ENCODE data around the gene SPATA18. TPM values are rescaled to one million over a fixed set of nuclear protein-coding genes. Genes with fewer than 3 reads are reported as not detected.

The SPATA18 gene
- total and polyA plus RNA-seq, 9 of the 15 experiments (the other 6 are each of a cell fraction or from before 2014, with no cell fraction given), result 0.09 TPM; not detected in 8

DNA sequence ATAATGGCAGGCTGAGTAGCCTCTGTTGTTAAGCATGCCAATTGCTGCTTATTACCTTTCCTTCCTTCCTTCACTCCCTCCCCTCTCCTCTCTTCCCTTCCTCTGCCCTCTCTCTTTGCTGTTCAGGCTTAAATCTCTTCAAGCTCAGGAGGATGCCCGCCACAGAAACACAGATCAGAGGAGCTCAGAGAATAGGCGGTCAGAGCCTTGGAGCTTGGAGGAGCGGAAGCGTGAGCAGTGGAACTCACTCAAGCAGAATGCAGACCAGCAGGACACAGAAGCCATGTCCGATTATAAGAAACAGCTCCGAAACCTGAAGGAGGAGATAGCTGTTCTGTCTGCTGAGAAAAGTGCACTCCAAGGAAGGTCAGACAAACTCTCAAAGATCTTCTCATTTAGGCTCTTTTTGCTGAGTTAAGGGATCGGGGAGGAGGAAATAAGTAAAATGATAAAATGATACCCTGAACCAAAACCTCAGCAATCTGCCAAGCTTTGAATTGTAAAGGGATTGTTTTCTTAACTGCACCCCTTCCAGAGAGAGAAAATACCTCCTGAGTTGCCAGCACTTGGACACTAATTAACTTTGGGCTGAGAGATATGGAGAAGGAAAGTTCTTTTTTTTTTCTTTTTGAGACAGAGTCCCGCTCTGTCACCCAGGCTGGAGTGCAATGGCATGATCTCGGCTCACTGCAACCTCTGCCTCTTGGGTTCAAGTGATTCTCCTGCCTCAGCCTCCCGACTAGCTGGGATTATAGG, 20.9 kb downstream of the SPATA18 start:
- DNase-seq (ENCODE audit: extremely low read depth in 1 of 4, low spot score in 3 of 4), result no peak
- Histone ChIP-seq H3K9me3 (replicated peaks; ENCODE audit: control insufficient read depth, insufficient read depth, low read depth, low read length) (no peaks in the 10 kb centered on the region), H3K4me1 (replicated peaks in 1 of 2; ENCODE audit: control insufficient read depth in 2 of 2, insufficient read depth in 2 of 2, low read length in 2 of 2) (no peaks in the 10 kb centered on the region), H3K4me3 (no peak overlapping the region), H3K9me1 (ENCODE audit: control insufficient read depth, insufficient read depth, low read length) (no peaks in the 10 kb centered on the region), H3K79me2 (ENCODE audit: control insufficient read depth, insufficient read depth, low read length) (no peaks in the 10 kb centered on the region), H4K20me1 (replicated peaks; ENCODE audit: control insufficient read depth, insufficient read depth, low read length) (no peaks in the 10 kb centered on the region), H3K27ac (ENCODE audit: extremely low read depth, low read depth, low read length) (no peak overlapping the region), H3K9ac (ENCODE audit: insufficient read depth in 1 of 2, low read depth in 2 of 2, low read length in 2 of 2) (no peak overlapping the region), H3K27me3 (ENCODE audit: control insufficient read depth in 2 of 2, insufficient read depth in 2 of 2, low read length in 2 of 2) (peaks cover 5 to 8% of the 10 kb centered on the region in 2 experiments; a peak in 1 of 5 replicates), H3K36me3 (ENCODE audit: control insufficient read depth, insufficient read depth, low read length) (no peaks in the 10 kb centered on the region), H2AFZ (ENCODE audit: low read depth, low read length) (no peak overlapping the region), H3K4me2 (ENCODE audit: insufficient read depth, low read length) (no peak overlapping the region)
- BruUV-seq (replicated peaks), result no TSS peak
- WGBS (ENCODE audit: insufficient coverage, low coverage, missing lambda C conversion rate), result under 1% methylated on average over 10 of the region's 10 CpGs
- in situ Hi-C loops (cut with MboI), result no loop called here
- POLR2A ChIA-PET, result no interaction called here
- CTCF ChIA-PET (ENCODE audit: low intra/inter-chr PET ratio), result no interaction called here
- intact Hi-C loops (cut with micrococcal nuclease), result loop anchor here (10.0 kb wide), 1 partner anchor 263 kb away; no protein-coding TSS in a partner anchor
- TF ChIP-seq ZNF589 (CRISPR knock-in tag; IDR thresholded peaks at IDR 0.05; ENCODE audit: low read depth) (no peak), GABPB1 (CRISPR knock-in tag; IDR thresholded peaks at IDR 0.05) (no peak), ZNF165 (CRISPR knock-in tag; IDR thresholded peaks at IDR 0.05; ENCODE audit: borderline replicate concordance) (no peak), SMARCC2 (IDR thresholded peaks at IDR 0.05; ENCODE audit: low read depth) (no peak), NR3C1 (CRISPR knock-in tag; IDR thresholded peaks at IDR 0.05) (no peak), PHF8 (IDR thresholded peaks at IDR 0.05; ENCODE audit: borderline replicate concordance, low read length) (no peak), ZBED1 (IDR thresholded peaks at IDR 0.05) (no peak), SUPT5H (IDR thresholded peaks at IDR 0.05) (no peak), BCOR (IDR thresholded peaks at IDR 0.05) (no peak), ZNF311 (CRISPR knock-in tag; IDR thresholded peaks at IDR 0.05) (no peak)
- TF ChIP-seq, protein P1, sequence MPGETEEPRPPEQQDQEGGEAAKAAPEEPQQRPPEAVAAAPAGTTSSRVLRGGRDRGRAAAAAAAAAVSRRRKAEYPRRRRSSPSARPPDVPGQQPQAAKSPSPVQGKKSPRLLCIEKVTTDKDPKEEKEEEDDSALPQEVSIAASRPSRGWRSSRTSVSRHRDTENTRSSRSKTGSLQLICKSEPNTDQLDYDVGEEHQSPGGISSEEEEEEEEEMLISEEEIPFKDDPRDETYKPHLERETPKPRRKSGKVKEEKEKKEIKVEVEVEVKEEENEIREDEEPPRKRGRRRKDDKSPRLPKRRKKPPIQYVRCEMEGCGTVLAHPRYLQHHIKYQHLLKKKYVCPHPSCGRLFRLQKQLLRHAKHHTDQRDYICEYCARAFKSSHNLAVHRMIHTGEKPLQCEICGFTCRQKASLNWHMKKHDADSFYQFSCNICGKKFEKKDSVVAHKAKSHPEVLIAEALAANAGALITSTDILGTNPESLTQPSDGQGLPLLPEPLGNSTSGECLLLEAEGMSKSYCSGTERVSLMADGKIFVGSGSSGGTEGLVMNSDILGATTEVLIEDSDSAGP (CRISPR knock-in tag; IDR thresholded peaks at IDR 0.05), result no peak
- TF ChIP-seq, protein P2, sequence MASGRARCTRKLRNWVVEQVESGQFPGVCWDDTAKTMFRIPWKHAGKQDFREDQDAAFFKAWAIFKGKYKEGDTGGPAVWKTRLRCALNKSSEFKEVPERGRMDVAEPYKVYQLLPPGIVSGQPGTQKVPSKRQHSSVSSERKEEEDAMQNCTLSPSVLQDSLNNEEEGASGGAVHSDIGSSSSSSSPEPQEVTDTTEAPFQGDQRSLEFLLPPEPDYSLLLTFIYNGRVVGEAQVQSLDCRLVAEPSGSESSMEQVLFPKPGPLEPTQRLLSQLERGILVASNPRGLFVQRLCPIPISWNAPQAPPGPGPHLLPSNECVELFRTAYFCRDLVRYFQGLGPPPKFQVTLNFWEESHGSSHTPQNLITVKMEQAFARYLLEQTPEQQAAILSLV (tag; IDR thresholded peaks at IDR 0.05), result no peak
- TF ChIP-seq, protein P3, sequence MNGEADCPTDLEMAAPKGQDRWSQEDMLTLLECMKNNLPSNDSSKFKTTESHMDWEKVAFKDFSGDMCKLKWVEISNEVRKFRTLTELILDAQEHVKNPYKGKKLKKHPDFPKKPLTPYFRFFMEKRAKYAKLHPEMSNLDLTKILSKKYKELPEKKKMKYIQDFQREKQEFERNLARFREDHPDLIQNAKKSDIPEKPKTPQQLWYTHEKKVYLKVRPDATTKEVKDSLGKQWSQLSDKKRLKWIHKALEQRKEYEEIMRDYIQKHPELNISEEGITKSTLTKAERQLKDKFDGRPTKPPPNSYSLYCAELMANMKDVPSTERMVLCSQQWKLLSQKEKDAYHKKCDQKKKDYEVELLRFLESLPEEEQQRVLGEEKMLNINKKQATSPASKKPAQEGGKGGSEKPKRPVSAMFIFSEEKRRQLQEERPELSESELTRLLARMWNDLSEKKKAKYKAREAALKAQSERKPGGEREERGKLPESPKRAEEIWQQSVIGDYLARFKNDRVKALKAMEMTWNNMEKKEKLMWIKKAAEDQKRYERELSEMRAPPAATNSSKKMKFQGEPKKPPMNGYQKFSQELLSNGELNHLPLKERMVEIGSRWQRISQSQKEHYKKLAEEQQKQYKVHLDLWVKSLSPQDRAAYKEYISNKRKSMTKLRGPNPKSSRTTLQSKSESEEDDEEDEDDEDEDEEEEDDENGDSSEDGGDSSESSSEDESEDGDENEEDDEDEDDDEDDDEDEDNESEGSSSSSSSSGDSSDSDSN (IDR thresholded peaks at IDR 0.05; ENCODE audit: borderline replicate concordance in 1 of 2, low read depth in 2 of 2, low read length in 2 of 2), result no peak
- TF ChIP-seq, protein P4, sequence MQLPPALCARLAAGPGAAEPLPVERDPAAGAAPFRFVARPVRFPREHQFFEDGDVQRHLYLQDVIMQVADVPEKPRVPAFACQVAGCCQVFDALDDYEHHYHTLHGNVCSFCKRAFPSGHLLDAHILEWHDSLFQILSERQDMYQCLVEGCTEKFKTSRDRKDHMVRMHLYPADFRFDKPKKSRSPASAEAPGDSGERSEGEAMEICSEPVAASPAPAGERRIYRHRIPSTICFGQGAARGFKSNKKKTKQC (CRISPR knock-in tag; IDR thresholded peaks at IDR 0.05), result no peak
- no peak for FAIRE-seq
- ATAC-seq, result no peak

Measured in K562 (cell line).